DND-41 (cell line): ENCODE data around the gene NOP10.

ENCODE experiments used
- EZH2 ChIP-seq: IDR thresholded peaks from 3 replicates; pipeline ENCODE4 v1.6.1; 2012; ENCODE audit warnings: borderline replicate concordance, low read depth, mild to moderate bottlenecking, moderate library complexity, low read length, inconsistent platforms; ENCODE audit not compliant: severe bottlenecking
- TF ChIP-seq, protein P1 (sequence below): IDR thresholded peaks from 2 replicates; pipeline ENCODE4 v1.5.1; 2012; ENCODE audit warnings: borderline replicate concordance, low read length, moderate library complexity, mild to moderate bottlenecking; ENCODE audit not compliant: poor library complexity, severe bottlenecking; ENCODE audit errors: extremely low read depth

DNA sequence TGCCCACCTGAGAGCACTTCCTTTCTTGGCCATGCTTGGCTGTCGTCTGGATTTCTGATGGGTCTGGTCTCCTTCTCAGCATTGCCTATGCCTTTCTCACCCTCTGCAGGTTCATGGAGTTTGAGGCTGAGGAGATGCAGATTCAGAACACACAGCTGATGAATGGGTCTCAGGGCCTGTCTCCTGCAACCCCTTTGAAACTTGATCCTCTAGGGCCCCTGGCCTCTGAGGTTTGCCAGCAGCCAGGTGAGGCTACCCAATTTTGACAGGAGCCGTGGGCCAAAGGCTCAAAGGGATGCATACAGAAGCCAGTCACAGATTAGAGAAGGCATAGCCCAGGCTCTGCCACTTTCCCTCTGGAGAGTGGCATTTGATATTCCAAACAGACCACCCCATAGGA is 10.7 kb upstream of the NOP10 start:
- TF ChIP-seq, protein P1, sequence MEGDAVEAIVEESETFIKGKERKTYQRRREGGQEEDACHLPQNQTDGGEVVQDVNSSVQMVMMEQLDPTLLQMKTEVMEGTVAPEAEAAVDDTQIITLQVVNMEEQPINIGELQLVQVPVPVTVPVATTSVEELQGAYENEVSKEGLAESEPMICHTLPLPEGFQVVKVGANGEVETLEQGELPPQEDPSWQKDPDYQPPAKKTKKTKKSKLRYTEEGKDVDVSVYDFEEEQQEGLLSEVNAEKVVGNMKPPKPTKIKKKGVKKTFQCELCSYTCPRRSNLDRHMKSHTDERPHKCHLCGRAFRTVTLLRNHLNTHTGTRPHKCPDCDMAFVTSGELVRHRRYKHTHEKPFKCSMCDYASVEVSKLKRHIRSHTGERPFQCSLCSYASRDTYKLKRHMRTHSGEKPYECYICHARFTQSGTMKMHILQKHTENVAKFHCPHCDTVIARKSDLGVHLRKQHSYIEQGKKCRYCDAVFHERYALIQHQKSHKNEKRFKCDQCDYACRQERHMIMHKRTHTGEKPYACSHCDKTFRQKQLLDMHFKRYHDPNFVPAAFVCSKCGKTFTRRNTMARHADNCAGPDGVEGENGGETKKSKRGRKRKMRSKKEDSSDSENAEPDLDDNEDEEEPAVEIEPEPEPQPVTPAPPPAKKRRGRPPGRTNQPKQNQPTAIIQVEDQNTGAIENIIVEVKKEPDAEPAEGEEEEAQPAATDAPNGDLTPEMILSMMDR: no peak
- TF ChIP-seq EZH2: no peak
